ENCODE measurements around the gene ARG1.

- TF ChIP-seq POLR2A (IDR thresholded peaks at IDR 0.05) (no peak), CTCF (IDR thresholded peaks at IDR 0.05 in 4 of 5, conservative IDR thresholded peaks at IDR 0.05 in 1 of 5) (no peak)
Measured at GRCh38 chr6:131613296-131613925, 40.4 kb downstream of the ARG1 start.
